C4-2B (cell line): ENCODE measurements around the gene S100A3.
A peak's percentile ranks its signal among the peaks of the same experiment; 100 is the strongest.
"Not testable (repeated sequence)": the region's sequence is repeated elsewhere in the genome, so short reads cannot be mapped to it uniquely, and the experiment has no call there.

Source experiments
- H3K27ac ChIP-seq: fragments of 450-650 bp; 2 replicates; pipeline ENCODE4 v1.5.1; 2017
- ZFX ChIP-seq: fragments of 450-650 bp; IDR thresholded peaks from 2 replicates; pipeline ENCODE4 v1.6.1; 2017
- TF ChIP-seq, protein P1 (sequence below): fragments of 450-650 bp; conservative IDR thresholded peaks from 2 replicates; pipeline ENCODE4 v1.5.1; 2017; ENCODE audit warnings: mild to moderate bottlenecking

Gene S100A3

DNA sequence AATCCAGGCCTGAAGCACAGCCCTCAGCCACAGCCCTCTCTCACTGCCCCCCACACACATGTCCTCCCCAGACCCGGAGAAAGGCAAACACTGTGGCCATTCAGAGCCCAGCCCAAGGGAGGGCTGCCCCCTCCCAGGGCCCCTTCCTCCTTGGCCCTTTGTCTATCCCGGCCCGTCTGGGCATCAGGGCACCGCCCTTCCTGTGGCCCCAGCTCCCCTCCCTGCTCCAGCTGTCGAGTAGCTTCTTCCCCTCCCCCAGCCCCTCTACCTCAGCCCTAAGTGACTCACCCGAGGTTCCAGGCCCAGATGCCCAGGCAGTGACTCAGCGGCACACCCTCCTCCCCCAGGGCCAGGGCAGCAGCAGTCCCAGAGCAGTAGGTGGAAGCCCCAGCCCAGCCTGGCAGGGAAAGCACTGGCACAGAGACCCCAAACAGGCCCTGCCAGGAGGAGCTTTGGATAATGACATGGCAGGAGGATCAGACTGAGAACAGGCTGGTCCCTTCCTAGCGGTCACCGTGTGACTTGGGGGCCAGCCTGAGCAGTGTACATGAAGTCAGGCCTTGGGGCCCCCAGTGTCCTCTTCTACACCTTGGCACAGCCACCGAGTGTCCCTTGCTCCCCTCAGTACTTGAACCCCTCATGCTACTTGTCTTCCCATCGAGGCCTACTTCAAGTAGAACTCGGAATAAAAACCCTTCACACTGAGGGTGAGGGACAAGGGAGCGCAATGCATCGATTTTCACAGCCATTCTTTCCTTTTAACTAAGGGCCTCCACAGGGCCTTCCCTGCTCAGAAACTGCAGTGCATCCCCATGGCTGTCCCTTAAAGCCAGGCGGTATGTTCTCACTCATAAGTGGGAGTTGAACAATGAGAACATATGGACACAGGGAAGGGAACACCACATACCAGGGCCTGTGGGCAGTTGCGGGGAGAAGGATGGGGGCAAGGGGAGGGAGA is 17.6 kb upstream of the S100A3 start:
- H3K27ac ChIP-seq, result peak overlapping the region; percentile 34
- TF ChIP-seq, protein P1, sequence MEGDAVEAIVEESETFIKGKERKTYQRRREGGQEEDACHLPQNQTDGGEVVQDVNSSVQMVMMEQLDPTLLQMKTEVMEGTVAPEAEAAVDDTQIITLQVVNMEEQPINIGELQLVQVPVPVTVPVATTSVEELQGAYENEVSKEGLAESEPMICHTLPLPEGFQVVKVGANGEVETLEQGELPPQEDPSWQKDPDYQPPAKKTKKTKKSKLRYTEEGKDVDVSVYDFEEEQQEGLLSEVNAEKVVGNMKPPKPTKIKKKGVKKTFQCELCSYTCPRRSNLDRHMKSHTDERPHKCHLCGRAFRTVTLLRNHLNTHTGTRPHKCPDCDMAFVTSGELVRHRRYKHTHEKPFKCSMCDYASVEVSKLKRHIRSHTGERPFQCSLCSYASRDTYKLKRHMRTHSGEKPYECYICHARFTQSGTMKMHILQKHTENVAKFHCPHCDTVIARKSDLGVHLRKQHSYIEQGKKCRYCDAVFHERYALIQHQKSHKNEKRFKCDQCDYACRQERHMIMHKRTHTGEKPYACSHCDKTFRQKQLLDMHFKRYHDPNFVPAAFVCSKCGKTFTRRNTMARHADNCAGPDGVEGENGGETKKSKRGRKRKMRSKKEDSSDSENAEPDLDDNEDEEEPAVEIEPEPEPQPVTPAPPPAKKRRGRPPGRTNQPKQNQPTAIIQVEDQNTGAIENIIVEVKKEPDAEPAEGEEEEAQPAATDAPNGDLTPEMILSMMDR, result no peak
- peak; percentile 35; the same call in 1 of the 2 replicates for TF ChIP-seq ZFX

DNA sequence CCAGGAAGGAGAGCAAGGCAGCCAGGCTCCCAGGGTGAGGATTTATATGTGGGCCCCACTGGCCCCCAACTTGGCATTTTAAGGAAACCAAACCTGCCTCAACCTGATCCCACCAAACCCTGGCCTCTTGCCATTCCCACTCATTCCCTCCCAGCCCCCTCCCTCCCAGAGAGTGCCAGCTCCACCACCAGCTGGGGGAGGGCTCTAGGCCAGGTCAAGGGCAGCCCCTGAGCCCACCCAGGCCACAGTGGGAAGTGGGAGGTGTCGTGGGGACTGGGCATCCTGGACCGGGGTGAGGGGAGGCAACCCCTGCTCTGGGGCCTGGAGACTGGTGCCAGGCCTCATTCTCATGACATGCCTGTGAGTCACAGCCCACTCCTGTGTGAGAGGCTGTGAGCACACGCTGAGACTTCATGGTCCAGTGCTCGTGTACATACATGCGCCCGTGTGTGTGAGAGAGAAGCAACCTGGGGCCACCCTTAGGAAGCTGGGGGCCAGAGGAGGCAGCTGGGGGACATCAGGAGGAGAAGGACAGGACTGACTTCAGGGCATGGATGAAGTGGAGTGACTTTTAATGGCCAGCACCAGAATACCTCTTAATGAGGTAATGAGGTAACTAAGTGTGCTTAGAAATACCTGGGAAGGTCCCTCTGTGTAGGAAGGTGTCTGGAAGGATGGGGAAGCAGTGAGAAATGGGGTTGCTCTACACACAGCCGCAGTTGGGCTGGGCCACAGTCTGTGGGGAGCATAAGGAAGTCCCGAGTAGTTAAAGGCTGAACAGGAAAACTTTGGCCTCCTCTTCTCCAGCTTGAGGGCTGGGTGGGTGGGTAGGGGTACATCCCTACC is 16.7 kb upstream of the S100A3 start, which contains the start of gene S100A2:
Gene S100A2, minus strand, starts transcription at position 316 of the 846 bp plus-strand sequence. CDS start 1,967 bp downstream, outside the sequence.
- peak within 1 kb of the TSS; percentile 34 for H3K27ac ChIP-seq
- TF ChIP-seq, protein P1, result no peak
- TF ChIP-seq ZFX, result no peak

DNA sequence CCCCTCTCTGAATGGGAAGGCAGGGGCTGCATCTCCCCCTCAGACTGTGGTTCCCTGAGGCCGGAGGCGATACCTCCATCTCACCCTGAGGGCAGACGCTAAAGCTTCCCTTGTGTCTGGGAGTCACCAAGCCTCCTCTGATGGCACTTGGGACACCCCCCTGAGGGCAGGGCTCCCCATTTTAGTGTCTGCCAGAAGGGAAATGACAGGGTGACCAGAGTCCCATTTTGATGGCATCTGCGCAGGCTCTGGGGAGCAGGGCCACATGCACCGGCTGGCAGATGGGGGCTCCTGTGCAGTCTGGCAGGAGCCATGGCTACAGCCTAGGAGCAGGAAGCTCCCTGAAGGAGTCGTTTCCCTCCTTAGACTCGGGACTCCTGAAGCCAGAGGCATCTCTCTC is 14.9 kb upstream of the S100A3 start:
- TF ChIP-seq, protein P1, result no peak
- no peak for TF ChIP-seq ZFX
- H3K27ac ChIP-seq, result no peak overlapping the region

DNA sequence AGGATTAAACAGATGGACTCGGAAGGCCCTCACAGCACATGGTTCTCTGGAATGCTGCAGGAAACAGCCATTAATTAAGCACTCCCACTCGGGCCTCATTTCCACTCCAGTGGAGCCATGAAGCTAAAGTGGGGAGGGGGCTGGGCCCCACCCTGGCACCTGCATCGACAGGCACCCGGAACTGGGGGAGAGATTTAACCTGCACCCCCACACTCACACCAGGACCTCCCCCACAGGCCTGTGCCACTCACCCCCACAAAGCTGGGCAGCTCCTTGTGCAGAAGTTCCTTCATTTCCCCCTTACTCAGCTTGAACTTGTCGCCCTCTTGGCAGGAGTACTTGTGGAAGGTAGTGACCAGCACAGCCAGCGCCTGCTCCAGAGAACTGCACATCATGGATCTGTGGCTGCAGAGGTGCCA is 14.4 kb upstream of the S100A3 start:
- TF ChIP-seq, protein P1, result no peak
- no peak for TF ChIP-seq ZFX

DNA sequence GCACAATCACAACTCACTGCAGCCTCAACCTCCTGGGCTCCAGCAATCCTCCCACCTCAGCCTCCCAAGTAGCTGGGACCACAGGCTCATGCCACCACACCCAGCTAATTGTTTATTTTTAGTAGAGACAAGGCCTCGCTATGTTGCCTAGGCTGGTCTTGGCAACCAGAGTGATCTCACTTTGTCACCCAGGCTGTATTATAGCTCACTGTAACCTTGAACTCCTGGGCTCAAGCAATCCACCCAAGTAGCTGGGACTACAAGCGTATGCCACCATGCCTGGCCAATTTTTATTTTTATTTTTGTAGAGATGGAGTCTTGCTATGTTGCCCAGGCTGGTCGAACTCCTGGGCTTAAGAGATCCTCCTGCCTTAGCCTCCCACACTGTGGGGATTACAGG is 13.0 kb upstream of the S100A3 start:
- not testable (repeated sequence) for H3K27ac ChIP-seq

More for the DNA sequence above, 14.4 kb upstream of the S100A3 start:
- H3K27ac ChIP-seq, result no peak overlapping the region

DNA sequence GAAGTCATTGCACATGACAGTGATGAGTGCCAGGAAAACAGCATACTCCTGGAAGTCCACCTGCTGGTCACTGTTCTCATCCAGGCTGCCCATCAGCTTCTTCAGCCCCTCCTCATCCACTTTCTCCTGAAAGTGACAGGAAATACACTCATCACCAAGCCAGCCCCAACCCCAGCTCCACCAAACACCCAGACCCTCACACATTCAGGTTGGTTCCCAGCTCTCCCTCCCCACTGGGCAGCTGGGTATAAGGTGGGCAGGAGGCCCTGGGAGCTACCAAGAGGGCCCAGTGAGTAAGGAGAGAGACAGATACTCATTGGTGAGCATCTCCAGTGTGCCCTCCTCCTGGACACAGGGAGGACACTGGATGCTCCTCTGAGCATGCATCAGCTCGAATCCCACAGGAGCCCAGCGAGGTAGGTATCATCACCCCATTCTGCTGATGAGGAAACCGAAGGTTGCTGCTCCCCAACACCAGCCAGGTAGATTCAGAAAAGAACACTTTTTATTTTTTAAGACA is 12.5 kb upstream of the S100A3 start:
- TF ChIP-seq ZFX, result no peak
- TF ChIP-seq, protein P1, result no peak
- H3K27ac ChIP-seq, result no peak overlapping the region

DNA sequence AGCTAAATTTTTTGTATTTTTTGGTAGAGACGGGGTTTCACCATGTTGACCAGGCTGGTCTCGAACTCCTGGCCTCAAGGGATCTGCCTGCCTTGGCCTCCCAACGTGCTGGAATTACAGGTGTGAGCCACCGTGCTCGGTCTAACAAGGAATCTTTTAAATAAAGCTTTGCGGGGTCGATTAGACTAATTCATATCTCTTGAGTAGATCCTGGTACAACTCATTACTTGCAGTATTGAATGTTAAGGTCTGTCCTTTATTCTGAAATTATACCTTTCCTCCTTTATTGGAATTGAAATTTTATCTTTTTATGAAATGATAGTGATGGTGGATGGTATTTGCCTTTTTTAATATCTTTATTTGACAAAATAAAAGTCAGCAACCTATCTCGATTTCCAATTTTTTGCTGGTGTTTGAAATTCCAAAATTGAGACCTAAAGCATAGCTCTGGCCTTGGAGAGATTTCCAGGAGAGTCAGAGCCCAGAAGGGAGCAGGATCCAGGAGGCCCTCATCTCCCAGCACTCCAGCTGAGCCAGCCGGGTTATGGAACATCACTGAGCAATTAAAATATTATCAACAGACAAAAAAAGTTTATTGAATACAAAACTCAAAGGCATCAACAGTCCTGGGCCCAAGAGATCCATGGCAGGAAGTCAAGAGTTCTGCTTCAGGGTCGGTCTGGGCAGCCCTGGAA is 11.9 kb upstream of the S100A3 start:
- TF ChIP-seq, protein P1, result no peak
- H3K27ac ChIP-seq, result no peak overlapping the region
